ENCODE data around the gene DCDC1.

Gene DCDC1

DNA sequence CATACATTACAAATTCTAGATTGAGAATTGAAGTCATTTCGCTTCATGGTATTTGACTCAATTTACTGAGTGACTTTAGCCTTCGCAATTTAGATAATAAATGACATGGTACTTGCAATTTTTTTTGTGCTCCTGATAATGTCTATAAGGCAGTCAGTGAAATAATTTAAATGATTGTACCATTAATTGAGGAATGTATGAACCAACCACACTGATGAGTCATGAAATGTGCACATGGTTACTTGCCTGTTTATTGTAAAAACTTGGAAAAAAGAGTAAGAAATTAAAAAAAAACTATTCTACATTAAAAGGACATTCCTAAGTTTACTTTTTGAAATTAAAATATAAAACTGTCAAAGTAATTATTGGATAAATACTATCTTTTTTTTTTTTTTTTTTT is 43.4 kb upstream of the DCDC1 start:
- DNase-seq (ENCODE audit: extremely low read depth, low read depth): no peak
- no peak overlapping the region for H3K4me3 ChIP-seq (replicated peaks; ENCODE audit: low read depth, low read length)
- TF ChIP-seq, protein P1, sequence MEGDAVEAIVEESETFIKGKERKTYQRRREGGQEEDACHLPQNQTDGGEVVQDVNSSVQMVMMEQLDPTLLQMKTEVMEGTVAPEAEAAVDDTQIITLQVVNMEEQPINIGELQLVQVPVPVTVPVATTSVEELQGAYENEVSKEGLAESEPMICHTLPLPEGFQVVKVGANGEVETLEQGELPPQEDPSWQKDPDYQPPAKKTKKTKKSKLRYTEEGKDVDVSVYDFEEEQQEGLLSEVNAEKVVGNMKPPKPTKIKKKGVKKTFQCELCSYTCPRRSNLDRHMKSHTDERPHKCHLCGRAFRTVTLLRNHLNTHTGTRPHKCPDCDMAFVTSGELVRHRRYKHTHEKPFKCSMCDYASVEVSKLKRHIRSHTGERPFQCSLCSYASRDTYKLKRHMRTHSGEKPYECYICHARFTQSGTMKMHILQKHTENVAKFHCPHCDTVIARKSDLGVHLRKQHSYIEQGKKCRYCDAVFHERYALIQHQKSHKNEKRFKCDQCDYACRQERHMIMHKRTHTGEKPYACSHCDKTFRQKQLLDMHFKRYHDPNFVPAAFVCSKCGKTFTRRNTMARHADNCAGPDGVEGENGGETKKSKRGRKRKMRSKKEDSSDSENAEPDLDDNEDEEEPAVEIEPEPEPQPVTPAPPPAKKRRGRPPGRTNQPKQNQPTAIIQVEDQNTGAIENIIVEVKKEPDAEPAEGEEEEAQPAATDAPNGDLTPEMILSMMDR (IDR thresholded peaks at IDR 0.05; ENCODE audit: low read depth, low read length, missing control alignments): no peak

DNA sequence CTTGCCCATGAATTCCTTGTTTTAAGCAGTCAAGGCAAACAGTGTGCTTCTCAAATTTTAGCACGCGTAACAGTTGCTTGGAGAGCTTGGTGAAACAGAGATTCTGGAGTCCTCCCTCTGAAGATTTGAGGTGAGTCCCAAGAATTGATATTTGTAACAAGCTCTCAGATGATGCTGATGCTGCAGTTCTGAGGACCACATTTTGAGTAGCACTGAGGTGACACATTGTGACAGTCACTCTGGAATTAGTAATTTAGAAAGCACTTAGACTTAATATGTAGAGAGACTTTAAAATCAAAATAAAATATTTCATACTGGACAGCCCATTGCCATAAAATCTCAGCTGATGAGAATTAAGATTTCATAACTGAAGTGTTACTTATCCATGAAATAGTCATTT is 38.7 kb upstream of the DCDC1 start:
- DNase-seq (ENCODE audit: extremely low read depth, low read depth): no peak
- TF ChIP-seq, protein P1 (IDR thresholded peaks at IDR 0.05; ENCODE audit: low read depth, low read length, missing control alignments): no peak
- H3K4me3 ChIP-seq (replicated peaks; ENCODE audit: low read depth, low read length): no peak overlapping the region

DNA sequence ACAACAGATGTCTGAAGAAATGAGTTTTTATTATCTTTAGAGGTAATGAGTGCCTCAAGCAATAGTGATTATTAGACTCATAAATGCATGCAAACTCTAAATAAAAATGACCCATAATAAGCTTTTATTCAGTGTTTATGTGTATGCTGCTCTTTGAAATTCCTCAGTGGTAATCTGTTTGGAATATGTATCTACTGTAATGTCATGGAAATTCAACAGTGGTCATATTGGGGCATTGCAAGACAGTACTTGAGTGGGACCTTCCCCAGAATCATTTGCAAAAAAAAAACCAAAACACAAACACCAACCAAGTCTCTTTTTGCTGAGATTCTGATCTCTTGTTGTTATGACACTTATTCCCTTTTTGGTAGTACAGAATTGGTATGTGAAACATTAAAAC is 35.1 kb upstream of the DCDC1 start:
- no peak overlapping the region for H3K4me3 ChIP-seq (replicated peaks; ENCODE audit: low read depth, low read length)
- TF ChIP-seq, protein P1 (IDR thresholded peaks at IDR 0.05; ENCODE audit: low read depth, low read length, missing control alignments): no peak
- DNase-seq (ENCODE audit: extremely low read depth, low read depth): no peak

DNA sequence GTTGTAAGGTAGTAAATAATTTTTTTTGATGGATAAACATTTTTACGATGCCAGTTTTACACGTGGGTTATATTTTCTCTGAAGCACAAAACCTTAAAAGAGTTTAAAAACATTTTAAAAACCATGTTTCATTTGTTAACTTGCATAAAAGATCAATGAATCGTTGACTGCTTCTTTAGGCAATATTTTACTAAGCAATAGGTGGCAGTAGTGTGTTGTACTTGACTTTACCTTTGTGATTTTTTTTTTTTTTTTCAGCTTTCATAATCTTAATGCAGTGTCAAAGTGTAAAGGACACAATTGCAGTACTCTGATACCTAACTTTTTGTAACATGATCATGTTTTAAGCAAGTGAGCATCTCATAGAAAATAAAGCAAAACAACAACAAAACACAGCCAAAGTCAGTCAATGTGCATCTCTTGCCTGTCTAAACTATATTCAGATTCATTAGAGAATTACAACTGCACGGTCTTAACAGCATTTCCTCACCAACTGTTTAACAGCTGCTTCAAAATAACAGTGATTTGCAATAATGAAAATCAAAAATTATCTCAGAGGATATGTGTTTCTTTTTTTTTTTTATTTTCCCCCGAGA is 27.8 kb upstream of the DCDC1 start:
- TF ChIP-seq, protein P1 (IDR thresholded peaks at IDR 0.05; ENCODE audit: low read depth, low read length, missing control alignments): peak; percentile 22
- no peak overlapping the region for H3K4me3 ChIP-seq (replicated peaks; ENCODE audit: low read depth, low read length)
- no peak for DNase-seq (ENCODE audit: extremely low read depth, low read depth)

DNA sequence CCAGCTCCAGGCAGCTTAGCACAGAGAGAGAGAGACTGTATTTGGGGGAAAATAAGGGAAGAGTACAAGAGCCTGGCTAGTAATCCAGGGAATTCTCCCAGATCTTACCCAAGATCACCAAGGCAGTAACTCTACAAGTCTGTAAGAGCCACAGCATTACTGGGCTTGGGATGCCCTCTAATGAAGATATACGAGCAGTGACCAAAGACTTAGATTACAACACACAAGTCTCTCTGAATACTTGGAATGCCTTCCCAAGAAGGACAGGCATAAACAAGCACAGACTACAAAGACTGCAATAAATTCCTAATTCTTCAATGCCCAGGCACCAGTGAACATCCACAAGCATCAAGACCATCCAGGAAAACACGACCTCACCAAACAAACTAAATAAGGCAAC is 17.8 kb upstream of the DCDC1 start:
- TF ChIP-seq, protein P1 (IDR thresholded peaks at IDR 0.05; ENCODE audit: low read depth, low read length, missing control alignments): no peak
- no peak overlapping the region for H3K4me3 ChIP-seq (replicated peaks; ENCODE audit: low read depth, low read length)
- no peak for DNase-seq (ENCODE audit: extremely low read depth, low read depth)

DNA sequence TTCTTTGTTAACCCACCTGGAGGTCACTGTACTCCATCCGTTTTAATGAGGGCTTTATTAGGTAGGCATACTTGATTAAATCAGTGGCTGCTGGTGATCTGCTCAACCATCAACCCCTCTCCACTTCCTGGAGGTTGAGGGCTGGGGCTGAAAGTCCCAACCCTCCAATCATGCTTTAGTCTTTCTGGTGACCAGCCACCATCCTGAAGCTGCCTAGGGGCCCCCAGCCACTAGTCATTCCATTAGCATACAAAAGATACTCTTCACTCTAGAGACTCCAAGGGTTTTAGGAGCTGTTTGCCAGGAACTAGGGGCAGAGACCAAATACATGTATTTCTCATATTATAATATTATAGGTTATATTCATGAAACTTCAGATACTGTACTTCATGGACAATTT is 13.6 kb upstream of the DCDC1 start:
- TF ChIP-seq, protein P1 (IDR thresholded peaks at IDR 0.05; ENCODE audit: low read depth, low read length, missing control alignments): no peak
- no peak for DNase-seq (ENCODE audit: extremely low read depth, low read depth)
- H3K4me3 ChIP-seq (replicated peaks; ENCODE audit: low read depth, low read length): no peak overlapping the region

DNA sequence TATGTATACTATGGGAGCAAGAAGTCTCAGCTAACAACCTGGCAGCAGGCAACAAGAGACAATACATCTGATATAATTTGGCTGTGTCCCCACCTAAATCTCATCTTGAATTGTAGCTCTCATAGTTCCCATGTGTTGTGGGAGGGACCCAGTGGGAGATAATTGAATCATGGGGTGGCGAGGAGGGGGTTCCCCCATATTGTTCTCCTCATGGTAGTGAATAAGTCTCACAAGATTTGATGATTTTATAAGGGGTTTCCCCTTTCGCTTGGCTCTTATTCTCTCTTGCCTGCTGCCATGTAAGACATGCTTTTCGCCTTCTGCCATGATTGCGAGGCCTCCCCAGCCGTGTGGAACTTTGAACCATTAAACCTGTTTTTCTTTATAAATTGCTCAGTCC is 6.3 kb upstream of the DCDC1 start:
- DNase-seq (ENCODE audit: extremely low read depth, low read depth): no peak
- TF ChIP-seq, protein P1 (IDR thresholded peaks at IDR 0.05; ENCODE audit: low read depth, low read length, missing control alignments): no peak
- no peak overlapping the region for H3K4me3 ChIP-seq (replicated peaks; ENCODE audit: low read depth, low read length)
